Panc1 (cell line): ENCODE results near the gene HEPACAM. TPM values are rescaled to one million over a fixed set of nuclear protein-coding genes. Genes with fewer than 3 reads are reported as not detected.

Experiments used
- ATAC-seq: fragments of 200-7000 bp; cut with Tn5 transposase; 2 replicates; pipeline ENCODE4 v1.9.1; 2020; ENCODE audit warnings: mild to moderate bottlenecking, moderate library complexity
- BruUV-seq: library from RNA; stranded (reverse); fragments of 400-500 nt; replicated peaks from 2 replicates; lab custom pipeline; 2021; lab: Mats Ljungman, UMichigan
- CTCF ChIA-PET: fragments of 300-600 bp; sonication (Branson Sonifier 250); formaldehyde crosslinking; loops from one replicate; lab custom pipeline; 2022; ENCODE audit warnings: antibody characterized with exemption; lab: Charles Lee
- POLR2A ChIA-PET: fragments of 300-600 bp; sonication (Branson Sonifier 250); formaldehyde crosslinking; loops from one replicate; lab custom pipeline; 2022; ENCODE audit warnings: antibody characterized with exemption; lab: Charles Lee
- DNase-seq: peaks from one replicate; pipeline ENCODE4 v3.0.0-alpha.2; 2010; ENCODE audit warnings: low read depth, low spot score
- H3K27ac ChIP-seq: 2 replicates; pipeline ENCODE4 v1.5.1; 2011; ENCODE audit warnings: mild to moderate bottlenecking, low read length, inconsistent platforms
- H3K27me3 ChIP-seq: fragments of 200-500 bp; sonication (Bioruptor generic); 2 replicates; pipeline ENCODE4 v1.6.0; 2014; ENCODE audit warnings: low read length, inconsistent platforms; ENCODE audit not compliant: control insufficient read depth, insufficient read depth
- H3K36me3 ChIP-seq: fragments of 200-500 bp; sonication (Bioruptor generic); 2 replicates; pipeline ENCODE4 v1.5.1; 2014; ENCODE audit warnings: inconsistent platforms, mild to moderate bottlenecking, low read length, moderate library complexity; ENCODE audit not compliant: control insufficient read depth, insufficient read depth
- H3K4me1 ChIP-seq: 2 replicates; pipeline ENCODE4 v1.5.1; 2011; ENCODE audit warnings: inconsistent platforms, mild to moderate bottlenecking, low read length, moderate library complexity; ENCODE audit not compliant: control insufficient read depth, insufficient read depth
- H3K4me3 ChIP-seq, 2 experiments: 2 replicates each; pipeline ENCODE4 v1.5.1; 2011 to 2012; ENCODE audit warnings: low read depth in 2 of 2, low read length in 2 of 2, mild to moderate bottlenecking in 2 of 2, inconsistent platforms in 1 of 2, moderate library complexity in 1 of 2
- H3K9me3 ChIP-seq: fragments of 200-500 bp; sonication (Bioruptor generic); 2 replicates; pipeline ENCODE4 v1.5.1; 2014; ENCODE audit warnings: low read depth, mild to moderate bottlenecking, inconsistent platforms, low read length, moderate library complexity; ENCODE audit not compliant: control insufficient read depth, insufficient read depth
- POLR2AphosphoS5 ChIP-seq: IDR thresholded peaks from 2 replicates; pipeline ENCODE4 v1.6.1; 2012; ENCODE audit warnings: mild to moderate bottlenecking, low read depth, low read length, moderate library complexity
- SIN3A ChIP-seq: IDR thresholded peaks from 2 replicates; pipeline ENCODE4 v1.6.1; 2012; ENCODE audit warnings: low read depth, mild to moderate bottlenecking, low read length, moderate library complexity, borderline replicate concordance; ENCODE audit not compliant: insufficient read depth
- TCF7L2 ChIP-seq: IDR thresholded peaks from 2 replicates; pipeline ENCODE4 v1.6.1; 2011; ENCODE audit warnings: mild to moderate bottlenecking, low read depth, low read length, inconsistent platforms
- in situ Hi-C: cut with HindIII; loops from 2 replicates; pipeline ENCODE4 v1.10.0; 2016; ENCODE audit warnings: low sequenced_read_pairs, low pct_unique_long_range_greater_than_20kb
- intact Hi-C: fragments of 100-400 bp; cut with micrococcal nuclease; formaldehyde crosslinking; loops from one replicate; pipeline ENCODE4 v1.10.0; 2022; ENCODE audit not compliant: unreplicated experiment
- total RNA-seq: library from RNA; stranded (reverse); gene quantifications from one replicate; pipeline ENCODE4 v1.2.1, GENCODE V29; 2021; ENCODE audit not compliant: unreplicated experiment
- TF ChIP-seq, protein P1 (sequence below): fragments of 450-650 bp; IDR thresholded peaks from 2 replicates; pipeline ENCODE4 v1.5.1; 2017; ENCODE audit warnings: mild to moderate bottlenecking
- TF ChIP-seq, protein P2 (sequence below), 2 experiments: IDR thresholded peaks; 2 replicates each; pipeline ENCODE4 v1.6.1; 2011 to 2012; ENCODE audit warnings: low read depth in 2 of 2, control low read depth in 1 of 2, low read length in 1 of 2, mild to moderate bottlenecking in 1 of 2, moderate library complexity in 1 of 2; ENCODE audit not compliant: insufficient read depth in 1 of 2

HEPACAM gene
- total RNA-seq, 1 experiment from 2014 or later, result not detected

DNA sequence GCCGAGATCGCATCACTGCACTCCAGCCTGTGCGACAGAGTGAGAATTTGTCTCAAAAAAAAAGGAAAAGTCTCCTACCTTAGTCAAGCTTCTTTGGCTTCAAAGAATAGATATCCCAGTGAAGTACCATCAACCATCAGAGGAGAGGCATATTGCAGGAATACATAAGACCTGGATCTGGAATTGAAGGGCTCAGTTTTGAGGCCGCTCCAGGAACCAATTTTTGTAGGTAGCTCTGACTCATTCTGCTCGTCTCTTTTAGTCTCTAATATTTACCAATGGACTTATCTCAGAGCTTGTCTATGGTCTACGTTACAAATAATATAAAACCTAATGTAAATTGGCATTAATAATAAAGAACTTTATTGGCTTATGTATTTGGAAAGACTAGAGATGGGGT, 10.0 kb upstream of the HEPACAM start:
- ChIA-PET POLR2A (no interaction called here), CTCF (no interaction called here)
- in situ Hi-C loops (no loop called here), intact Hi-C loops (no loop called here)
- ATAC-seq, result no peak
- H3K36me3 ChIP-seq, result no peaks in the 10 kb centered on the region
- H3K27me3 ChIP-seq, result peaks cover 2% of the 10 kb centered on the region; the same call in 1 of the 2 replicates
- no peak overlapping the region for H3K4me3 ChIP-seq
- BruUV-seq, result no TSS peak
- no peaks in the 10 kb centered on the region for H3K9me3 ChIP-seq
- TF ChIP-seq, protein P1, sequence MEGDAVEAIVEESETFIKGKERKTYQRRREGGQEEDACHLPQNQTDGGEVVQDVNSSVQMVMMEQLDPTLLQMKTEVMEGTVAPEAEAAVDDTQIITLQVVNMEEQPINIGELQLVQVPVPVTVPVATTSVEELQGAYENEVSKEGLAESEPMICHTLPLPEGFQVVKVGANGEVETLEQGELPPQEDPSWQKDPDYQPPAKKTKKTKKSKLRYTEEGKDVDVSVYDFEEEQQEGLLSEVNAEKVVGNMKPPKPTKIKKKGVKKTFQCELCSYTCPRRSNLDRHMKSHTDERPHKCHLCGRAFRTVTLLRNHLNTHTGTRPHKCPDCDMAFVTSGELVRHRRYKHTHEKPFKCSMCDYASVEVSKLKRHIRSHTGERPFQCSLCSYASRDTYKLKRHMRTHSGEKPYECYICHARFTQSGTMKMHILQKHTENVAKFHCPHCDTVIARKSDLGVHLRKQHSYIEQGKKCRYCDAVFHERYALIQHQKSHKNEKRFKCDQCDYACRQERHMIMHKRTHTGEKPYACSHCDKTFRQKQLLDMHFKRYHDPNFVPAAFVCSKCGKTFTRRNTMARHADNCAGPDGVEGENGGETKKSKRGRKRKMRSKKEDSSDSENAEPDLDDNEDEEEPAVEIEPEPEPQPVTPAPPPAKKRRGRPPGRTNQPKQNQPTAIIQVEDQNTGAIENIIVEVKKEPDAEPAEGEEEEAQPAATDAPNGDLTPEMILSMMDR, result no peak
- no peak for TF ChIP-seq POLR2AphosphoS5
- no peak for TF ChIP-seq TCF7L2
- TF ChIP-seq, protein P2, sequence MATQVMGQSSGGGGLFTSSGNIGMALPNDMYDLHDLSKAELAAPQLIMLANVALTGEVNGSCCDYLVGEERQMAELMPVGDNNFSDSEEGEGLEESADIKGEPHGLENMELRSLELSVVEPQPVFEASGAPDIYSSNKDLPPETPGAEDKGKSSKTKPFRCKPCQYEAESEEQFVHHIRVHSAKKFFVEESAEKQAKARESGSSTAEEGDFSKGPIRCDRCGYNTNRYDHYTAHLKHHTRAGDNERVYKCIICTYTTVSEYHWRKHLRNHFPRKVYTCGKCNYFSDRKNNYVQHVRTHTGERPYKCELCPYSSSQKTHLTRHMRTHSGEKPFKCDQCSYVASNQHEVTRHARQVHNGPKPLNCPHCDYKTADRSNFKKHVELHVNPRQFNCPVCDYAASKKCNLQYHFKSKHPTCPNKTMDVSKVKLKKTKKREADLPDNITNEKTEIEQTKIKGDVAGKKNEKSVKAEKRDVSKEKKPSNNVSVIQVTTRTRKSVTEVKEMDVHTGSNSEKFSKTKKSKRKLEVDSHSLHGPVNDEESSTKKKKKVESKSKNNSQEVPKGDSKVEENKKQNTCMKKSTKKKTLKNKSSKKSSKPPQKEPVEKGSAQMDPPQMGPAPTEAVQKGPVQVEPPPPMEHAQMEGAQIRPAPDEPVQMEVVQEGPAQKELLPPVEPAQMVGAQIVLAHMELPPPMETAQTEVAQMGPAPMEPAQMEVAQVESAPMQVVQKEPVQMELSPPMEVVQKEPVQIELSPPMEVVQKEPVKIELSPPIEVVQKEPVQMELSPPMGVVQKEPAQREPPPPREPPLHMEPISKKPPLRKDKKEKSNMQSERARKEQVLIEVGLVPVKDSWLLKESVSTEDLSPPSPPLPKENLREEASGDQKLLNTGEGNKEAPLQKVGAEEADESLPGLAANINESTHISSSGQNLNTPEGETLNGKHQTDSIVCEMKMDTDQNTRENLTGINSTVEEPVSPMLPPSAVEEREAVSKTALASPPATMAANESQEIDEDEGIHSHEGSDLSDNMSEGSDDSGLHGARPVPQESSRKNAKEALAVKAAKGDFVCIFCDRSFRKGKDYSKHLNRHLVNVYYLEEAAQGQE (IDR thresholded peaks at IDR 0.05; ENCODE audit: insufficient read depth in 1 of 2, low read depth in 2 of 2, low read length in 1 of 2), result no peak
- no peak for TF ChIP-seq SIN3A
- no peak overlapping the region for H3K27ac ChIP-seq
- DNase-seq, result no peak
- H3K4me1 ChIP-seq, result no peaks in the 10 kb centered on the region

DNA sequence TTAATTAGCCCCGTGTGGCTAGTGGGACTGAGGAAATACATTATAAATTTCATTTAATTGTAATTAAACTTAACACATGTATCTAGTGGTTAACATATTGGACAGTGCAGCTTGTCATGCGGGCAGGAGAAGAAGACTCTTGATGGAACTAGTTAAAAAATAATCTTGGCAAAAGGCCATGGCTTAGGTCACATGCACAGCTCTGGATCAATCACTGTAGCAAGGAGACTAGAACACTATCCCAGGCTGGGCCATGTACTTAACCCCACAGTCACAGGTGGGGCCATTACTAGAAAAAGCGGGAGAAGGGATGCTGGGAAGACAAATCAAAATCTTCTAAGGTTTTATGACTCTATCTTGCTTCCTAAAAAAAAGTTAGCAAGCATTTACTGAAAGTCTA, 8.7 kb upstream of the HEPACAM start:
- no peak for DNase-seq
- Histone ChIP-seq H3K27ac (no peak overlapping the region), H3K4me3 (no peak overlapping the region), H3K36me3 (no peaks in the 10 kb centered on the region), H3K4me1 (no peaks in the 10 kb centered on the region), H3K27me3 (peaks cover 6% of the 10 kb centered on the region; the same call in 1 of the 2 replicates), H3K9me3 (no peaks in the 10 kb centered on the region)
- in situ Hi-C loops (no loop called here), intact Hi-C loops (no loop called here)
- POLR2A ChIA-PET, result interaction anchor here (0.6 kb wide), 1 partner anchor 532 kb away, joined by 3 read pairs; no protein-coding TSS in a partner anchor
- BruUV-seq, result no TSS peak
- TF ChIP-seq, protein P2 (IDR thresholded peaks at IDR 0.05; ENCODE audit: insufficient read depth in 1 of 2, low read depth in 2 of 2, low read length in 1 of 2), result no peak
- TF ChIP-seq, protein P1, result no peak
- TF ChIP-seq TCF7L2 (no peak), SIN3A (no peak), POLR2AphosphoS5 (no peak)
- no peak for ATAC-seq
- CTCF ChIA-PET, result no interaction called here
